Measurements from ENCODE around the gene BCR.

BCR gene

DNA sequence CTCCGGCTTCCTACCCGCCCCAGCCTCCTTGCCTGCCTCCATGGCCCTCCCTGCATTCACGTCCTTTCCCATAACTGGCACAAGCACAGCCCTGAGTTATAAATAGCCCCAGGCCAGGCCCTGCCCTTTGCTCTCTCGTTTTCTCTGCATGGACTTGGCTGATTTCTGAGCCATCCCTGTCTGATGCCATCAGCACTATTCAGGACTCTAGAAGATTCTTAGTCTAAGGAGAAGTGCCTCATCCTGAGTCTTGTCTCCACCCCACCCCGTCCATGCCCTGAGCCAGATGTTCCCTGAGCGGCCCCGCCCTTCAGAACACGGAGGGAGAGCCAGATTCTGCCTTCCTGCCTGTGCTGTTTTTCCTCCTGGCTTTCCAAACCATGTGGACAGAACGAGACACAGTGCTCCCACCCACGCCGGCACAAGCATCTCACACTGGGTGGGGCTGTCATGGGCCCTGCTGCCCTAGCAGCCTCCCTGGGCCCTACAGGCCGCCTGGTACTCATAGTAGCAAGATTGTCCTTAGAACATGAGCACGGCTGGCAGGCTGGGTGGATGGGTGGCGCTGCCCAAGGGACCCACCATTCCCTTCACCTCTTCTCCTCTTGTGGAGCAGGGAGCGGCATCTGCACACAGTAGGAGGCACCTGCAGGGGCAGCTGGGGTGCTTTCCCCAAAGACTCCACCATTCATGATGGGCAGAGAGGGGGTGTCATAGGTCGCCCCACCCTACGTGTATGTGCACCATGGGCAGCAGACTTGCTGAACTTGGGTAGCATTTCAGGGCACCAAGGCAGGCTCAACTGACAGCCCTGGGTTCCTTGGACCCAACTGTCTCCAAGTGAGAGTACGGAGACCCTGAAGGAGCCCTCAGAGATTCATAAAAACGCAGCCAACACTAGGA, 76.9 kb downstream of the BCR start:
- Histone ChIP-seq H3K36me3 (ENCODE audit: control insufficient read depth, insufficient read depth, low read length) (peaks cover 10% of the 10 kb centered on the region), H3K4me1 (ENCODE audit: control insufficient read depth, insufficient read depth, low read length) (peaks cover 14% of the 10 kb centered on the region), H3K27me3 (ENCODE audit: control insufficient read depth, insufficient read depth, low read length) (no peaks in the 10 kb centered on the region), H3K4me3 (ENCODE audit: low read length) (no peak overlapping the region), H3K27ac (ENCODE audit: low read depth, low read length) (peak overlapping the region; percentile 53), H3K9ac (ENCODE audit: low read length) (no peak overlapping the region)

GRCh38 chr22:23257889-23258825, 77.8 kb downstream of the BCR start:
- no peaks in the 10 kb centered on the region for H3K27me3 ChIP-seq (ENCODE audit: control insufficient read depth, insufficient read depth, low read length)
- H3K4me1 ChIP-seq (ENCODE audit: control insufficient read depth, insufficient read depth, low read length), result peaks cover 14% of the 10 kb centered on the region
- peaks cover 10% of the 10 kb centered on the region for H3K36me3 ChIP-seq (ENCODE audit: control insufficient read depth, insufficient read depth, low read length)
- no peak overlapping the region for H3K9ac ChIP-seq (ENCODE audit: low read length)
- peak overlapping the region; percentile 53 for H3K27ac ChIP-seq (ENCODE audit: low read depth, low read length)
- H3K4me3 ChIP-seq (ENCODE audit: low read length), result no peak overlapping the region

DNA sequence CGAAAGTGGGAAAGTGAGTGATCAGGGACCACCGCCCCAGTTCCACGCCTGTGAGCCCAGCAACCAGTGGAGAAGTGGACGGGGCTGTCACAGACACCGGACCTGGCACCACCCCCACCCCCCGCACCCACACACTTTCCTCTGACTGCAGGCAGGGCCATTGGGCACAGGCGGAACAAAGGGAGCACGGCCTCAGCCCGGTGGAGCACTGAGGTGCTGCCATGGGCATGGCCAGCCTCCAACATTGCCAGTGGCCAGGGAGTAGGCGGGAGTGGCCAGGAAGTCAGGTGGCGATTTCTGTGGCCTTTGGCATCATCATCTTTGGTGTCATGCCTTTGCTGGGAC, 78.5 kb downstream of the BCR start:
- peaks cover 14% of the 10 kb centered on the region for H3K36me3 ChIP-seq (ENCODE audit: control insufficient read depth, insufficient read depth, low read length)
- no peak overlapping the region for H3K4me3 ChIP-seq (ENCODE audit: low read length)
- no peaks in the 10 kb centered on the region for H3K27me3 ChIP-seq (ENCODE audit: control insufficient read depth, insufficient read depth, low read length)
- H3K4me1 ChIP-seq (ENCODE audit: control insufficient read depth, insufficient read depth, low read length), result peaks cover 14% of the 10 kb centered on the region
- no peak overlapping the region for H3K27ac ChIP-seq (ENCODE audit: low read depth, low read length)
- no peak overlapping the region for H3K9ac ChIP-seq (ENCODE audit: low read length)

DNA sequence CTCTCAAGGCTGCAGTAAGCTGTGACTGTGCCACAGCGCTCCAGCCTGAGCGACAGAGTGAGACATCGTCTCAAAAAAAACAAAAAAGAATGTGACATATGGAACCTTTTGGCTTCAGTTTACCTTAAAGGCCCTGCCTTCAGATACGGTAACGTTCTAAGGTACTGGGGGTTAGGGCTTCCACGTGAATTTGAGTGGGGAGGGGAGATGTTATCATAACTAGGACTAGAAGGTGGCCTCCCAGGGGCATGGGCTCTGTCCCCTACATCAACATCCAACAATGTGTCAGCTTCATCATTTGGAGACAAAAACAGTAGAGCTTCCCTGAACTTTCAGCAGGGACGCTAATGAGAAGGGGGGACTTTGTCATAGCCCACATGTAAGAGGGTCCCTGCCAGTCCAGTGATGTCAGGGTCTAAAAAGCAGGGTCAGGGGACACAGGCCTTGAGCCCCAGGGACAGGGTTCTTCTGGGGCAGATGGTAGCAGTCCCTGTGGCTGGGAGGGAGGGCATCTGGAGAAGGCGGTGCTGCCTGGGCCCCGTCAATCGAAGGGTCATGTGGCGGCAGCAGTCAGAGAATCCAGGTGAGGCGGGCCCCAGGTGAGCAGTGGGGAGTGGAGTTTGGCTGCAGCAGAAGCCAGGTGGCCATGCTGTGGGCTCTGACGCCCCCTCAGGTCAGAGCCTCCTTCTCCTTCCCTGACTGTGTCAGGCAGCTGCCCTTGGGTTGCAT, 79.8 kb downstream of the BCR start:
- Histone ChIP-seq H3K4me3 (ENCODE audit: low read length) (no peak overlapping the region), H3K9ac (ENCODE audit: low read length) (no peak overlapping the region), H3K36me3 (ENCODE audit: control insufficient read depth, insufficient read depth, low read length) (peaks cover 14% of the 10 kb centered on the region), H3K4me1 (ENCODE audit: control insufficient read depth, insufficient read depth, low read length) (peaks cover 14% of the 10 kb centered on the region), H3K27ac (ENCODE audit: low read depth, low read length) (no peak overlapping the region), H3K27me3 (ENCODE audit: control insufficient read depth, insufficient read depth, low read length) (no peaks in the 10 kb centered on the region)

- Histone ChIP-seq H3K9ac (ENCODE audit: low read length) (no peak overlapping the region), H3K36me3 (ENCODE audit: control insufficient read depth, insufficient read depth, low read length) (peaks cover 14% of the 10 kb centered on the region), H3K4me3 (ENCODE audit: low read length) (no peak overlapping the region), H3K27ac (ENCODE audit: low read depth, low read length) (no peak overlapping the region), H3K4me1 (ENCODE audit: control insufficient read depth, insufficient read depth, low read length) (peaks cover 14% of the 10 kb centered on the region), H3K27me3 (ENCODE audit: control insufficient read depth, insufficient read depth, low read length) (no peaks in the 10 kb centered on the region)
Observed at GRCh38 chr22:23260645-23261581, 80.6 kb downstream of the BCR start.

- H3K4me3 ChIP-seq (ENCODE audit: low read length), result no peak overlapping the region
- H3K4me1 ChIP-seq (ENCODE audit: control insufficient read depth, insufficient read depth, low read length), result peaks cover 9% of the 10 kb centered on the region
- no peaks in the 10 kb centered on the region for H3K27me3 ChIP-seq (ENCODE audit: control insufficient read depth, insufficient read depth, low read length)
- no peak overlapping the region for H3K9ac ChIP-seq (ENCODE audit: low read length)
- no peak overlapping the region for H3K27ac ChIP-seq (ENCODE audit: low read depth, low read length)
- H3K36me3 ChIP-seq (ENCODE audit: control insufficient read depth, insufficient read depth, low read length), result peaks cover 14% of the 10 kb centered on the region
Observed at GRCh38 chr22:23261900-23262450, 81.7 kb downstream of the BCR start.

- no peak overlapping the region for H3K4me3 ChIP-seq (ENCODE audit: low read length)
- no peak overlapping the region for H3K27ac ChIP-seq (ENCODE audit: low read depth, low read length)
- peaks cover 2% of the 10 kb centered on the region for H3K4me1 ChIP-seq (ENCODE audit: control insufficient read depth, insufficient read depth, low read length)
- H3K36me3 ChIP-seq (ENCODE audit: control insufficient read depth, insufficient read depth, low read length), result peaks cover 14% of the 10 kb centered on the region
- H3K27me3 ChIP-seq (ENCODE audit: control insufficient read depth, insufficient read depth, low read length), result no peaks in the 10 kb centered on the region
- no peak overlapping the region for H3K9ac ChIP-seq (ENCODE audit: low read length)
Observed at GRCh38 chr22:23262518-23263332, 82.4 kb downstream of the BCR start.

- no peaks in the 10 kb centered on the region for H3K4me1 ChIP-seq (ENCODE audit: control insufficient read depth, insufficient read depth, low read length)
- H3K27ac ChIP-seq (ENCODE audit: low read depth, low read length), result no peak overlapping the region
- no peaks in the 10 kb centered on the region for H3K27me3 ChIP-seq (ENCODE audit: control insufficient read depth, insufficient read depth, low read length)
- peaks cover 21% of the 10 kb centered on the region for H3K36me3 ChIP-seq (ENCODE audit: control insufficient read depth, insufficient read depth, low read length)
- H3K4me3 ChIP-seq (ENCODE audit: low read length), result no peak overlapping the region
- H3K9ac ChIP-seq (ENCODE audit: low read length), result no peak overlapping the region
Observed at GRCh38 chr22:23263651-23264555, 83.6 kb downstream of the BCR start.

GRCh38 chr22:23264610-23265367, 84.5 kb downstream of the BCR start:
- Histone ChIP-seq H3K4me1 (ENCODE audit: control insufficient read depth, insufficient read depth, low read length) (no peaks in the 10 kb centered on the region), H3K27me3 (ENCODE audit: control insufficient read depth, insufficient read depth, low read length) (no peaks in the 10 kb centered on the region), H3K4me3 (ENCODE audit: low read length) (no peak overlapping the region), H3K36me3 (ENCODE audit: control insufficient read depth, insufficient read depth, low read length) (peaks cover 21% of the 10 kb centered on the region), H3K9ac (ENCODE audit: low read length) (no peak overlapping the region), H3K27ac (ENCODE audit: low read depth, low read length) (no peak overlapping the region)

GRCh38 chr22:23265368-23265700, 85.0 kb downstream of the BCR start:
- no peaks in the 10 kb centered on the region for H3K4me1 ChIP-seq (ENCODE audit: control insufficient read depth, insufficient read depth, low read length)
- no peak overlapping the region for H3K27ac ChIP-seq (ENCODE audit: low read depth, low read length)
- peaks cover 21% of the 10 kb centered on the region for H3K36me3 ChIP-seq (ENCODE audit: control insufficient read depth, insufficient read depth, low read length)
- H3K27me3 ChIP-seq (ENCODE audit: control insufficient read depth, insufficient read depth, low read length), result no peaks in the 10 kb centered on the region
- H3K4me3 ChIP-seq (ENCODE audit: low read length), result no peak overlapping the region
- no peak overlapping the region for H3K9ac ChIP-seq (ENCODE audit: low read length)

Measured in rectal smooth muscle tissue (tissue), 1 donor.